Measurements from ENCODE around the gene NRP2. TPM values are rescaled to one million over a fixed set of nuclear protein-coding genes. Genes with fewer than 3 reads are reported as not detected.

Gene NRP2
- total and polyA plus RNA-seq, 4 donors, result 3.8 to 17.7 (median 12.2) TPM

GRCh38 chr2:205802941-205803340 lies 120.6 kb downstream of the NRP2 start:
- H3K27ac ChIP-seq (ENCODE audit: low read depth in 1 of 2, low read length in 2 of 2), result no peak overlapping the region

More at GRCh38 chr2:205802941-205803340, 120.6 kb downstream of the NRP2 start:
- Histone ChIP-seq H3K9ac (ENCODE audit: low read depth in 1 of 2, low read length in 2 of 2) (no peak overlapping the region), H3K4me1 (ENCODE audit: control insufficient read depth in 4 of 4, insufficient read depth in 4 of 4, low read length in 3 of 4) (peaks cover 0 to 15% (median 2%) of the 10 kb centered on the region in 4 donors), H3K36me3 (ENCODE audit: control insufficient read depth in 4 of 4, insufficient read depth in 3 of 4, low read depth in 1 of 4, low read length in 3 of 4) (no peaks in the 10 kb centered on the region), H3K9me3 (ENCODE audit: control insufficient read depth in 4 of 4, low read length in 3 of 4) (no peaks in the 10 kb centered on the region), H3K4me3 (ENCODE audit: low read depth in 1 of 3, low read length in 3 of 3) (no peak overlapping the region), H3K27me3 (ENCODE audit: control insufficient read depth in 4 of 4, insufficient read depth in 4 of 4, low read length in 3 of 4) (no peaks in the 10 kb centered on the region)
- TF ChIP-seq FOXA1 (IDR thresholded peaks at IDR 0.05), result no peak
- no peak for TF ChIP-seq RXRA (IDR thresholded peaks at IDR 0.05)
- no peak for TF ChIP-seq ZBTB33 (IDR thresholded peaks at IDR 0.05)
- TF ChIP-seq FOXA2 (IDR thresholded peaks at IDR 0.05), result no peak
- TF ChIP-seq HNF4G (IDR thresholded peaks at IDR 0.05), result no peak
- TF ChIP-seq HNF4A (conservative IDR thresholded peaks at IDR 0.05), result no peak
- TF ChIP-seq TAF1 (conservative IDR thresholded peaks at IDR 0.05), result no peak
- no peak for TF ChIP-seq GABPA (IDR thresholded peaks at IDR 0.05 in 1 of 2, conservative IDR thresholded peaks at IDR 0.05 in 1 of 2)
- TF ChIP-seq RAD21 (IDR thresholded peaks at IDR 0.05), result no peak
- TF ChIP-seq, protein P1, sequence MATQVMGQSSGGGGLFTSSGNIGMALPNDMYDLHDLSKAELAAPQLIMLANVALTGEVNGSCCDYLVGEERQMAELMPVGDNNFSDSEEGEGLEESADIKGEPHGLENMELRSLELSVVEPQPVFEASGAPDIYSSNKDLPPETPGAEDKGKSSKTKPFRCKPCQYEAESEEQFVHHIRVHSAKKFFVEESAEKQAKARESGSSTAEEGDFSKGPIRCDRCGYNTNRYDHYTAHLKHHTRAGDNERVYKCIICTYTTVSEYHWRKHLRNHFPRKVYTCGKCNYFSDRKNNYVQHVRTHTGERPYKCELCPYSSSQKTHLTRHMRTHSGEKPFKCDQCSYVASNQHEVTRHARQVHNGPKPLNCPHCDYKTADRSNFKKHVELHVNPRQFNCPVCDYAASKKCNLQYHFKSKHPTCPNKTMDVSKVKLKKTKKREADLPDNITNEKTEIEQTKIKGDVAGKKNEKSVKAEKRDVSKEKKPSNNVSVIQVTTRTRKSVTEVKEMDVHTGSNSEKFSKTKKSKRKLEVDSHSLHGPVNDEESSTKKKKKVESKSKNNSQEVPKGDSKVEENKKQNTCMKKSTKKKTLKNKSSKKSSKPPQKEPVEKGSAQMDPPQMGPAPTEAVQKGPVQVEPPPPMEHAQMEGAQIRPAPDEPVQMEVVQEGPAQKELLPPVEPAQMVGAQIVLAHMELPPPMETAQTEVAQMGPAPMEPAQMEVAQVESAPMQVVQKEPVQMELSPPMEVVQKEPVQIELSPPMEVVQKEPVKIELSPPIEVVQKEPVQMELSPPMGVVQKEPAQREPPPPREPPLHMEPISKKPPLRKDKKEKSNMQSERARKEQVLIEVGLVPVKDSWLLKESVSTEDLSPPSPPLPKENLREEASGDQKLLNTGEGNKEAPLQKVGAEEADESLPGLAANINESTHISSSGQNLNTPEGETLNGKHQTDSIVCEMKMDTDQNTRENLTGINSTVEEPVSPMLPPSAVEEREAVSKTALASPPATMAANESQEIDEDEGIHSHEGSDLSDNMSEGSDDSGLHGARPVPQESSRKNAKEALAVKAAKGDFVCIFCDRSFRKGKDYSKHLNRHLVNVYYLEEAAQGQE (IDR thresholded peaks at IDR 0.05), result no peak
- TF ChIP-seq EGR1 (IDR thresholded peaks at IDR 0.05; ENCODE audit: low read depth in 2 of 2), result no peak
- TF ChIP-seq, protein P2, sequence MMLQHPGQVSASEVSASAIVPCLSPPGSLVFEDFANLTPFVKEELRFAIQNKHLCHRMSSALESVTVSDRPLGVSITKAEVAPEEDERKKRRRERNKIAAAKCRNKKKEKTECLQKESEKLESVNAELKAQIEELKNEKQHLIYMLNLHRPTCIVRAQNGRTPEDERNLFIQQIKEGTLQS (IDR thresholded peaks at IDR 0.05), result no peak
- TF ChIP-seq JUND (IDR thresholded peaks at IDR 0.05), result no peak
- TF ChIP-seq YY1 (IDR thresholded peaks at IDR 0.05), result no peak
- no peak for TF ChIP-seq SP1 (IDR thresholded peaks at IDR 0.05)
- TF ChIP-seq MAX (IDR thresholded peaks at IDR 0.05), result no peak
- no peak for TF ChIP-seq CTCF (IDR thresholded peaks at IDR 0.05; ENCODE audit: low read depth, low read length, missing input control)
- no peak for TF ChIP-seq NR2F2 (IDR thresholded peaks at IDR 0.05)
- no peak for DNase-seq (ENCODE audit: low spot score)
- WGBS, result 86% methylated on average over 6 of the region's 6 CpGs
